ENCODE measurements around the gene MAPT.
A peak's percentile ranks its signal among the peaks of the same experiment; 100 is the strongest.

MAPT gene

DNA sequence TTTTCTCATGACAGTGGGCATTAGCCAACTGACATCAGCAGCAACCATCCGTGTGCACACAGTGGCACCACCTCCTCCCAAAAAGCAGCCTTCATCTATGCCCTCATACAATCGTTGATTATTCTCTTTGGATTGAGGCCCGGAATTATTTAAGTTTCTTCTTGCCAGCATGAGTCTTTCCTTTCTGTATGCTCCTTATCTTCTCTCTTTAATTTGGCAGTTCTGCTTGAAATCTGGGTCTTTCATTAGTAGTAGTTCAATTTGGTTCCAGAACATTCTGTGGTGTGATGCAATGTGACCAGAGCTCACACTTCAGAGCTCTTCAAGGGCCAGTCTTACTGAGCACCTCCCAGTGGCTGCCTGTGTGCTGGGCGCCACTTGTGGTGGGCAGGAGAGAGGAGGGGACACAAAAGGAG is 52.5 kb downstream of the MAPT start:
- DNase-seq (ENCODE audit: low read depth, low spot score) = no peak
- no peak overlapping the region for H3K4me3 ChIP-seq (ENCODE audit: low read depth, low read length)
- TF ChIP-seq, protein P1, sequence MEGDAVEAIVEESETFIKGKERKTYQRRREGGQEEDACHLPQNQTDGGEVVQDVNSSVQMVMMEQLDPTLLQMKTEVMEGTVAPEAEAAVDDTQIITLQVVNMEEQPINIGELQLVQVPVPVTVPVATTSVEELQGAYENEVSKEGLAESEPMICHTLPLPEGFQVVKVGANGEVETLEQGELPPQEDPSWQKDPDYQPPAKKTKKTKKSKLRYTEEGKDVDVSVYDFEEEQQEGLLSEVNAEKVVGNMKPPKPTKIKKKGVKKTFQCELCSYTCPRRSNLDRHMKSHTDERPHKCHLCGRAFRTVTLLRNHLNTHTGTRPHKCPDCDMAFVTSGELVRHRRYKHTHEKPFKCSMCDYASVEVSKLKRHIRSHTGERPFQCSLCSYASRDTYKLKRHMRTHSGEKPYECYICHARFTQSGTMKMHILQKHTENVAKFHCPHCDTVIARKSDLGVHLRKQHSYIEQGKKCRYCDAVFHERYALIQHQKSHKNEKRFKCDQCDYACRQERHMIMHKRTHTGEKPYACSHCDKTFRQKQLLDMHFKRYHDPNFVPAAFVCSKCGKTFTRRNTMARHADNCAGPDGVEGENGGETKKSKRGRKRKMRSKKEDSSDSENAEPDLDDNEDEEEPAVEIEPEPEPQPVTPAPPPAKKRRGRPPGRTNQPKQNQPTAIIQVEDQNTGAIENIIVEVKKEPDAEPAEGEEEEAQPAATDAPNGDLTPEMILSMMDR (IDR thresholded peaks at IDR 0.05; ENCODE audit: low read depth, low read length) = no peak
- in situ Hi-C loops (cut with HindIII; ENCODE audit: low sequenced_read_pairs) = no loop called here

DNA sequence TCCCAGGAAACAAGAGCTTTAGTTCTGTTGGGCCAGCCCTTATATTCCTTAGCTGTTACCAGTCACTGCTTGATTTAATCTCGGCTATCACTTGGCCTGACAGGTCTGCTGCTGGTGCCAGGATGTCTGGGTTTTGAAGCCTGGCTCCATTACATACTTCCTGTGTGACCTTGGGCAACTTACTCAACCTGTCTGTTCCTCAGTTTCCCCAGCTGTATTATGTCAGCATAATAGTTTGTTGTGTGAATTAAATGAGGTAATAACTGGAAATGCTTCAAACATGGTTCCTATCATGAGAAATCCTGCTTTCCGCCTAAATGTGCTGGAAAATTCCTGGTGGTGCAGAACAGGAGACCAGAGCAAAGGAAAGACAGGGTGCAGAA is 54.1 kb downstream of the MAPT start:
- in situ Hi-C loops (cut with HindIII; ENCODE audit: low sequenced_read_pairs) = no loop called here
- TF ChIP-seq, protein P1 (IDR thresholded peaks at IDR 0.05; ENCODE audit: low read depth, low read length) = no peak
- H3K4me3 ChIP-seq (ENCODE audit: low read depth, low read length) = no peak overlapping the region
- DNase-seq (ENCODE audit: low read depth, low spot score) = no peak

DNA sequence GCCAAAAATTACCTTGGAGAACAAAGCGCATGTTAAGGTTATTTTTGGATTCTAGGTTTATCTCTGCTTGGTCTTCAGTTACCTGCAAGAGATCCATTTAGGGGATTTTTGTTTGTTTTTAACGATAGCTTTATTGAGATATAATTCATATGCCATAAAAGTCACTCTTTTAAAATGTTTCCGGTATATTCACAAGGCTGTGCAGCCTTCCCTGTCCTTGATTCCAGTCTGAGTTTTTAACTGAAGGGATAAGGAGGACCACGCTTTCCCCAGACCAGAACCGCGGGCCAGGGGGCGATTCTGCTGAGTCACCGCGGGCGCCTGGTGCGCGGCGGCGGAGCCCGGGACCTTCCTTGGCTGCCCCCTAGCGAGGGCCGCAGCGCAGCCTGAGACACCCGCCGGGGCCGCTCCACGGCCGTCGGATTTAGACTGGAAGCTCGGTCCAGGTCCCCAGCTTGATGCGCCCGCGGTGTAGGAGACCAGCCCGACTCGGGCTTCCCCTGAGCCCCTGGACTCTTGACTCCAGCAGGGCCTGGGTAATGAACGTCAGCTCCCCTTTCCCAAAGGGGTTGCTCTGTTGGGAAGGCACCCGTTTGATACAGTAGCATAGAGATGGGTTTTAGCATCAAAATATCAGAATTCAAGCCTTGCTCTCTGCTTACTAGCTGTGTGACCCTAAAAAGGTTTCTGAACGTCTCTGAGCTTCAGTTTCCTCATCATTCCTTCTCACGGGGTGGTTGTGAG is 54.7 kb downstream of the MAPT start:
- DNase-seq (ENCODE audit: low read depth, low spot score) = peak; percentile 56
- TF ChIP-seq, protein P1 (IDR thresholded peaks at IDR 0.05; ENCODE audit: low read depth, low read length) = peak; percentile 76
- no peak overlapping the region for H3K4me3 ChIP-seq (ENCODE audit: low read depth, low read length)
- in situ Hi-C loops (cut with HindIII; ENCODE audit: low sequenced_read_pairs) = no loop called here

DNA sequence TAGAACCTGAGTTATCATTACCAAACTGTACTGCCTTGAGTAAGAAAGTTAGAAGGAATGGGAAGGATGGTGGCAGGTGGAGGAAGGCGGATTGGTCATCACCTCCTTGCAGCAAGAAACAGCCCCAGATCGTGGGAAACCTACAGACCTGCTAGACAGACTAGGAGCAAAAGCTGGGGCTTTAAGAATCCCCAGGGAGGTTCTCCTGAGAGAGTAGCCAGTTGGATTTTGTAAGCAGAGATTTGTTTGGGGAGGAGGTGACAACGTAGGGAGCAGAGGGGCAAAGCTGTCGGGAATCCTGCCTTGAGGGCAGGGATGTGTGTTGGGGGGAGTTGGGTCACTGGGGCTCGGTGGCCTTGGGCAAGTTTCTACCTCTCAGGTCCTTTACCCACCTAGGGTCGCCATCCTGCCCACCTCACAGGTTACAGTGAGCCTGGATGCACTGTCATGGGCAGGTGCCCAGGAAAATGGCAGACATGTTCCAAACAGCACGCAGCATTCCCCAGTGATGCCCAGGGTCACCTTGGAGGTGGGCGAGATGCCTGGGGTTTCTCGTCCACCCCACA is 55.5 kb downstream of the MAPT start:
- H3K4me3 ChIP-seq (ENCODE audit: low read depth, low read length) = no peak overlapping the region
- TF ChIP-seq, protein P1 (IDR thresholded peaks at IDR 0.05; ENCODE audit: low read depth, low read length) = no peak
- no peak for DNase-seq (ENCODE audit: low read depth, low spot score)
- in situ Hi-C loops (cut with HindIII; ENCODE audit: low sequenced_read_pairs) = no loop called here

DNA sequence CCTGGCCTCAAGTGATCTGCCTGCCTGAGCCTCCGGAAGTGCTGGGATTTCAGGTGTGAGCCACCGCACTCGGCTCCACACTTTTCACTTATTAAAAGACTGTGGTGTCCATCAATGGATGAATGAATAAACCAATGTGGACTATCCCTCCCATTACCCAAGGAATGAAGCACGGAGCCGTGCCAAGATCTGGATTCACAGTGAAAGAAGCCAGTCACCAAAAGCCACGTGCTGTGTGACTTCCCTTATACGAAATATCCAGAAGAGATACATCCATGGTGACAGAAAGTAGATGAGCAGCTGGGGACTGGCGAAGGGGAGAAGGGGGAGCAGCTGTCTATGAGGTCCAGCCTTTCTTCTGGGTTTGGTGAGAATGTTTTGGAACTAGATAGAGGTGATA is 56.5 kb downstream of the MAPT start:
- DNase-seq (ENCODE audit: low read depth, low spot score) = no peak
- TF ChIP-seq, protein P1 (IDR thresholded peaks at IDR 0.05; ENCODE audit: low read depth, low read length) = no peak
- in situ Hi-C loops (cut with HindIII; ENCODE audit: low sequenced_read_pairs) = no loop called here

DNA sequence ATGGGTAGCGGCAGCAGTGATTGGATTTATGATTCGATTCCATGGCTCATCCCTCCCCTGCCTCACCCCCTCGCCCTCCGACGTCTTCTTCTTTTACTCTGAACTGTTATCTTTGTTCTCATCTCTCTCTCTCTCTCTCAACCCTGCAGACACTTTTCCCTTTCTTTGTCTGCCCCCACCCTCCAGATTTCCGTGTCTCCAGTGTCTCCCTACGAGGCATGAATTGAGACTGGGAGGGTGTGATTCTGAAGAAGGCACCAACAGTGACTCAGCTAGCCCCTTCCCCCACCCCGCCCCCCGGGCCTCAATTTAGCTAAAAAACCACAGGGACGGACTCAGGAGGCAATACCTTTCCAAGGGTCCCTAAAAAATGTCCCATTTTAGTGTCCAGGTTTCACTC is 57.0 kb downstream of the MAPT start:
- in situ Hi-C loops (cut with HindIII; ENCODE audit: low sequenced_read_pairs) = no loop called here
- TF ChIP-seq, protein P1 (IDR thresholded peaks at IDR 0.05; ENCODE audit: low read depth, low read length) = no peak
- no peak for DNase-seq (ENCODE audit: low read depth, low spot score)
- no peak overlapping the region for H3K4me3 ChIP-seq (ENCODE audit: low read depth, low read length)

More for the DNA sequence above, 56.5 kb downstream of the MAPT start:
- no peak overlapping the region for H3K4me3 ChIP-seq (ENCODE audit: low read depth, low read length)
